Upper lobe of left lung (tissue), 6 donors: ENCODE data around the gene TMEM95. TPM values are rescaled to one million over a fixed set of nuclear protein-coding genes. Genes with fewer than 3 reads are reported as not detected.

Experiments used
- ATAC-seq, 2 donors: fragments of 200-7000 bp; cut with Tn5 transposase; one replicate each; pipeline ENCODE4 v1.9.1; 2022; ENCODE audit warnings: mild to moderate bottlenecking in 2 of 2, moderate library complexity in 2 of 2; ENCODE audit not compliant: low FRiP score in 2 of 2
- DNase-seq, 2 donors: peaks; one replicate each; pipeline ENCODE4 v3.0.0-alpha.2; 2019 to 2020
- H3K27ac ChIP-seq, 4 donors: fragments of 200-600 bp; sonication (generic); one replicate each; pipeline ENCODE4 v1.5.1; 2016 to 2019
- H3K27me3 ChIP-seq, 4 donors: fragments of 200-600 bp; sonication (generic); one replicate each; pipeline ENCODE4 v1.5.1; 2017 to 2019
- H3K36me3 ChIP-seq, 4 donors: fragments of 200-600 bp; sonication (generic); one replicate each; pipeline ENCODE4 v1.5.1; 2016 to 2019
- H3K4me1 ChIP-seq, 4 donors: fragments of 200-600 bp; sonication (generic); one replicate each; pipeline ENCODE4 v1.5.1; 2018 to 2019
- H3K4me3 ChIP-seq, 4 donors: fragments of 200-600 bp; sonication (generic); one replicate each; pipeline ENCODE4 v1.5.1; 2017 to 2019; ENCODE audit warnings: mild to moderate bottlenecking in 2 of 4, moderate library complexity in 1 of 4
- H3K9me3 ChIP-seq, 4 donors: fragments of 200-600 bp; sonication (generic); one replicate each; pipeline ENCODE4 v1.5.1; 2018 to 2019
- CTCF ChIP-seq, 6 experiments: fragments of 450-650 bp in 4 of 6; fragments of 200-600 bp in 2 of 6; sonication (generic) in 2 of 6; IDR thresholded peaks; one replicate each; pipeline ENCODE4 v1.5.1; 2016 to 2019; ENCODE audit warnings: antibody characterized with exemption in 6 of 6
- EP300 ChIP-seq, 4 donors: sonication (generic); formaldehyde crosslinking; IDR thresholded peaks; one replicate each; pipeline ENCODE4 v1.5.1; 2017; ENCODE audit warnings: antibody characterized with exemption in 4 of 4, control low read depth in 2 of 4
- POLR2A ChIP-seq, 4 donors: fragments of 450-650 bp; IDR thresholded peaks; one replicate each; pipeline ENCODE4 v1.5.1; 2016 to 2017; ENCODE audit warnings: antibody characterized with exemption in 4 of 4, mild to moderate bottlenecking in 2 of 4
- POLR2AphosphoS5 ChIP-seq, 2 donors: sonication (generic); formaldehyde crosslinking; IDR thresholded peaks; one replicate each; pipeline ENCODE4 v1.5.1; 2017; ENCODE audit warnings: antibody characterized with exemption in 2 of 2
- WGBS, 2 donors: methylation state at CpG; one replicate each; pipeline ENCODE4 v1.1.5; 2017 to 2018; 5-methylcytosine and 5-hydroxymethylcytosine counted together
- total RNA-seq, 6 donors: library from RNA; depleted of rRNA in 4 of 6; stranded (reverse); fragments of >200 nt in 4 of 6; gene quantifications; one replicate each; pipeline versions ENCODE4 v1.1.0 to v1.2.1, GENCODE V29; 2016 to 2021
- donor health status: DM: no; HTN: no; CAD: no; lungs with moderate emphysema.
- donor health status: DM: no; HTN: yes; CAD: no; lungs with severe emphysema.

The TMEM95 gene
- total RNA-seq, 6 donors from 2014 or later = 1.0 TPM; not detected in 5

GRCh38 chr17:7394452-7395191 lies 39.7 kb downstream of the TMEM95 start, which contains the start of gene PLSCR3:
Gene PLSCR3, minus strand, starts transcription at chr17:7394525. Its CDS starts 415 bp downstream, at chr17:7394110.
- TF ChIP-seq POLR2A (IDR thresholded peaks at IDR 0.05) = peak in 3 of 4 donors; percentile 50 to 96 (median 89)
- peak in 4 of 6 experiments; percentile 32 to 68 (median 53) for TF ChIP-seq CTCF (IDR thresholded peaks at IDR 0.05)
- TF ChIP-seq POLR2AphosphoS5 (IDR thresholded peaks at IDR 0.05) = peak; percentile 70 to 94
- no peak for TF ChIP-seq EP300 (IDR thresholded peaks at IDR 0.05)
- H3K36me3 ChIP-seq = peaks cover 0 to 13% (median 9%) of the 10 kb centered on the region in 4 donors
- 0 to 2% methylated on average over 3 to 14 of the region's 71 CpGs for WGBS, 2 donors
- H3K27ac ChIP-seq = peak within 1 kb of the TSS; percentile 85 to 93 (median 92)
- no peaks in the 10 kb centered on the region for H3K27me3 ChIP-seq
- peak within 1 kb of the TSS; percentile 67 to 95 (median 89) for H3K4me3 ChIP-seq
- H3K4me1 ChIP-seq = peaks cover 15 to 32% (median 23%) of the 10 kb centered on the region in 4 donors
- ATAC-seq (peak; percentile 90 to 96), DNase-seq (peak; percentile 88 to 98)
- no peaks in the 10 kb centered on the region for H3K9me3 ChIP-seq

- Histone ChIP-seq H3K27ac (no peak overlapping the region), H3K36me3 (peaks cover 0 to 5% (median 0%) of the 10 kb centered on the region in 4 donors), H3K4me1 (peaks cover 15 to 30% (median 21%) of the 10 kb centered on the region in 4 donors), H3K9me3 (no peaks in the 10 kb centered on the region), H3K27me3 (no peaks in the 10 kb centered on the region), H3K4me3 (no peak overlapping the region)
- WGBS, 2 donors = 91 to 95% methylated on average over 4 of the region's 4 CpGs
- DNase-seq (no peak), ATAC-seq (no peak)
- TF ChIP-seq POLR2A (IDR thresholded peaks at IDR 0.05) = no peak
- no peak for TF ChIP-seq CTCF (IDR thresholded peaks at IDR 0.05)
- no peak for TF ChIP-seq POLR2AphosphoS5 (IDR thresholded peaks at IDR 0.05)
- no peak for TF ChIP-seq EP300 (IDR thresholded peaks at IDR 0.05)
Measured at GRCh38 chr17:7396147-7396546, 41.2 kb downstream of the TMEM95 start.

- Histone ChIP-seq H3K27me3 (no peaks in the 10 kb centered on the region), H3K4me3 (no peak overlapping the region), H3K9me3 (no peaks in the 10 kb centered on the region), H3K4me1 (peaks cover 20 to 31% (median 24%) of the 10 kb centered on the region in 4 donors), H3K36me3 (no peaks in the 10 kb centered on the region), H3K27ac (no peak overlapping the region)
- DNase-seq (no peak), ATAC-seq (no peak)
- WGBS, 2 donors = 80 to 91% methylated on average over 2 of the region's 2 CpGs
- no peak for TF ChIP-seq CTCF (IDR thresholded peaks at IDR 0.05)
- TF ChIP-seq POLR2AphosphoS5 (IDR thresholded peaks at IDR 0.05) = no peak
- TF ChIP-seq POLR2A (IDR thresholded peaks at IDR 0.05) = no peak
- TF ChIP-seq EP300 (IDR thresholded peaks at IDR 0.05) = no peak
Measured at GRCh38 chr17:7398612-7399011, 43.7 kb downstream of the TMEM95 start.

- WGBS, 2 donors = 14 to 16% methylated on average over 13 to 16 of the region's 16 CpGs
- Histone ChIP-seq H3K9me3 (no peaks in the 10 kb centered on the region), H3K4me1 (peaks cover 20 to 31% (median 25%) of the 10 kb centered on the region in 4 donors), H3K27ac (peak overlapping the region; percentile 81 to 90 (median 89)), H3K36me3 (no peaks in the 10 kb centered on the region), H3K27me3 (no peaks in the 10 kb centered on the region), H3K4me3 (peak overlapping the region; percentile 67 to 94 (median 78))
- TF ChIP-seq CTCF (IDR thresholded peaks at IDR 0.05) (no peak), POLR2AphosphoS5 (IDR thresholded peaks at IDR 0.05) (no peak), POLR2A (IDR thresholded peaks at IDR 0.05) (no peak), EP300 (IDR thresholded peaks at IDR 0.05) (no peak)
- DNase-seq (peak; percentile 56 to 89), ATAC-seq (peak in 1 of 2 donors; percentile 29)
Measured at GRCh38 chr17:7403043-7403726, 48.2 kb downstream of the TMEM95 start.
